DMS79 (cell line): Measurements from ENCODE around the gene SLC16A6.
"Not testable (repeated sequence)": the region's sequence is repeated elsewhere in the genome, so short reads cannot be mapped to it uniquely, and the experiment has no call there.

Source experiments
- DNase-seq: peaks from one replicate; lab custom pipeline; 2025; lab: John Stamatoyannopoulos, UW

Gene SLC16A6

DNA sequence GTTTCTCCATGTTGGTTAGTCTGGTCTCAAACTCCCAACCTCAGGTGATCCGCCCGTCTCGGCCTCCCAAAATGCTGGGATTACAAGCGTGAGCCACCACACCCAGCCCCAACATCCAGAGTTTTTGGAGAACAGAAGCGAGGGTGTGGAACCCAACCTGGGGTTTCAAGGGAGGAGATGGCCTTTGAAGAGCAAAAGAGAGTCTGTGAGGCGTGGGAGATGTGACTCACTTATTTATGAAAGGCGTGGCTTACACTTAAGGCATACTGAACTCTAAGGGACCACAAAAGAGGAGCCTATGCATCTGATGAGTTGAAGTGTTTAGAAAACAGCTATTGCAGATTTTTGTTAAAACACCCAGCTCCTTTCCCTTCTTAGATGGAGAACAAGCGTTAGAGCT is 19.2 kb upstream of the SLC16A6 start:
- DNase-seq, result no peak

DNA sequence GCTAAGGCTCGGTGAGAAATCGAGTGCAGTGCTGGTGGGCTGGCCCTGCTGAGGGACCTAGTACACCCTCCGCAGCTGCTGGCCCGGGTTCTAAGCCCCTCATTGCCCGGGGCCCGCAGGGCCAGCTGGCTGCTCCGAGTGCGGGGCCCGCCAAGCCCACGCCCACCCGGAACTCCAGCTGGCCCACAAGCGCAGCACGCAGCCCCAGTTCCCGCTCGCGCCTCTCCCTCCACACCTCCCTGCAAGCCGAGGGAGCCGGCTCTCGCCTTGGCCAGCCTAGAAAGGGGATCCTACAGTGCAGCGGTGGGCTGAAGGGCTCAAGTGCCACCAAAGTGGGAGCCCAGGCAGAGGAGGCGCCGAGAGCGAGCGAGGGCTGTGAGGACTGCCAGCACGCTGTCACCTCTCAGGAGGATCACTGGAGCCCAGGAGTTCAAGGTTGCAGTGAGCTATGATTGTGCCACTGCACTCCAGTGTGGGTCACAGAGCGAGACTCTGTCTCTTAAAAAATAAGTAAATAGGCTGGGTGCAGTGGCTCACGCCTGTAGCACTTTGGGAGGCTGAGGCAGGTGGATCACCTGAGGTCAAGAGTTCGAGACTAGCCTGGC is 18.2 kb upstream of the SLC16A6 start:
- not testable (repeated sequence) for DNase-seq

DNA sequence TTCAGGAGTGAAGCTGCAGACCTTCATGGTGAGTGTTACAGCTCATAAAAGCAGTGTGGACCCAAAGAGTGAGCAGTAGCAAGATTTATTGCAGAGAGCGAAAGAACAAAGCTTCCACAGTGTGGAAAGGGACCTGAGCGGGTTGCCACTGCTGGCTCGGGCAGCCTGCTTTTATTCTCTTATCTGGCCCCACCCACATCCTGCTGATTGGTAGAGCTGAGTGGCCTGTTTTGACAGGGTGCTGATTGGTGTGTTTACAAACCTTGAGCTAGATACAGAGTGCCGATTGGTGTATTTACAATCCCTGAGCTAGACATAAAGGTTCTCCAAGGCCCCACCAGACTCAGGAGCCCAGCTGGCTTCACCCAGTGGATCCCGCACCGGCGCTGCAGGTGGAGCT is 17.6 kb upstream of the SLC16A6 start:
- not testable (repeated sequence) for DNase-seq

DNA sequence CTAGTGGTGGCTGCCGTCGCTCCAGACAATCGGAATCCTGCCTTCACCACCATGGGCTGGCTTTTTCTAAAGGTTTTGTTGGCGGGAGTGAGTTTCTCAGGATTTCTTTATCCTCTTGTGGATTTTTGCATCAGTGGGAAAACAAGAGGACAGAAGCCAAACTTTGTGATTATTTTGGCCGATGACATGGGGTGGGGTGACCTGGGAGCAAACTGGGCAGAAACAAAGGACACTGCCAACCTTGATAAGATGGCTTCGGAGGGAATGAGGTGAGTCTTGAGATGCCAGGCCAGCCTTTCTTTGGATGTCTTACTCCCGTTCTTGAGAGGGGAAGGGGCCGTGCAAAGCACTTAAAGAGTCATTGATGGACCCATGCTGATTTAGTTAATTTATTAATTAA is 16.5 kb upstream of the SLC16A6 start:
- DNase-seq, result no peak

DNA sequence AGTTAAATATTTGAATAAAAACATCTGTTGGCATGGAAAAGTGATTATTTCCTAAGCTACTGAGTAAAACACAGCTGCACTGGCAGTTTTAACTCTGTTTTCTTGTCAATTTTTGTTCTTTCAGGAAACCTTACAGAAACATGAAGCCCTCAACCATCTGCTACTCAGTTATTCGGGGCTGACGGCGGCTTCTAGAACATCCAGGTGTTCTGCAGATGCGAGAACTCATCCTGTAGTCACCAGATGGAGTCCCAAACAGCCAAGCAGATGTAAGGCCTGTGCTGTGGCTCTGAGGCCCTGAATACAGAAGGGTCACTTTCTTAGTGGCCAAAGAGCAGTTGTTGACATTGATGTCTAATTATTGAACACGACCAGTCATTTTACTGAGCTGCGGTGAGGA is 15.9 kb upstream of the SLC16A6 start:
- DNase-seq, result no peak

DNA sequence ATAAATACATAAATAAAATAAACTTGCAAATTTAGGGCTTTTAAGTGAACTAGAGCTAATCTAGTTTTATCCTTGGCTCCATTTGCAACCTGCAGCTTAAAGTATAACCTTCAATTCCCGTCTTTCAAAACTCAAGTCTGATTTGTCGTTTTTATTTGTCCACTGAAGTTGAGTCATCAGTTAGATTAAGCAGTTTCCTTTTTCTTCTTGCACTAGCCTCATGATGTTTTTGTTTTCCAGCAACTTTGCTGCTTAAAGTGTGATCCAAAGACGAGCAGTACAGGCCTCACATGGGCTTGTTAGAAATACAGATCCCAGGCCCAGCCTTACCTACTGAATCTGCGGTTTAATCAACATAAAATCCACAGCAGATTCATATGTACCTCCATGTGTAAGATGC is 14.2 kb upstream of the SLC16A6 start:
- DNase-seq, result no peak

DNA sequence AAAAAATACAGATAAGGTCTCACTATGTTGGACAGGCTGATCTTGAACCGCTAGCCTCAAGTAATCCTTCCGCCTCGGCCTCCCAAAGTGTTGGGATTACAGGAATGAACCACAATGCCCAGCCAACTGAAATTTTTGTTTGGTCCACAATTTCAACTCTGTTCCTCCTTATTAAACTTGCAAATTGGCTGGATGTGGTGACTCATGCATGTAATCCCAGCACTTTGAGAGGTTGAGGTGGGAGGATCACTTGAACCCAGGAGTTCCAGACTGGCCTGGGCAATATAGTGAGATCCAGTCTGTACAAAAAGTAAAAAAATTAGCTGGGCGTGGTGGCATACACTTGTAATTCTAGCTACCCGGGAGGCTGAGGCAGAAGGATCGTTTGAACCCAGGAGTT is 13.8 kb upstream of the SLC16A6 start:
- no peak for DNase-seq

DNA sequence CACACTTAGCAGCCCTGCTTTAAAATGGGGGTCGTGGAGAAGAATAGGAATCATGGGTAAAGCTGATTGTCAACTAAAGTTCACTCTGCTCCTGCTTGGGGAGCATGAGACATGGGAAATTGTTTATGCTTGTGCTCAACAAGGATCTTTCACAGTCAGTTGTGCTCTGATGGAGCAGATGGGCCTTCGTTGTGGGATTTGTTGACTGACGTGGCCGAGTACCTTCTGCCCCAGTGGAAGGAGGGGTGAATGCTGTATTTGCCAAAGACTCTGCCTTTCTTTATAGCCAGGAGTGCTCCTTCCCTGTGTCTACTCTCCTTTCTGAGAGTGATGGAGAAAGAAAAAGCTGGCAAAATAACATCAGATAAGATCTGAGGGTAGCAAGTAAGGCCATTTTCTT is 11.7 kb upstream of the SLC16A6 start:
- no peak for DNase-seq

DNA sequence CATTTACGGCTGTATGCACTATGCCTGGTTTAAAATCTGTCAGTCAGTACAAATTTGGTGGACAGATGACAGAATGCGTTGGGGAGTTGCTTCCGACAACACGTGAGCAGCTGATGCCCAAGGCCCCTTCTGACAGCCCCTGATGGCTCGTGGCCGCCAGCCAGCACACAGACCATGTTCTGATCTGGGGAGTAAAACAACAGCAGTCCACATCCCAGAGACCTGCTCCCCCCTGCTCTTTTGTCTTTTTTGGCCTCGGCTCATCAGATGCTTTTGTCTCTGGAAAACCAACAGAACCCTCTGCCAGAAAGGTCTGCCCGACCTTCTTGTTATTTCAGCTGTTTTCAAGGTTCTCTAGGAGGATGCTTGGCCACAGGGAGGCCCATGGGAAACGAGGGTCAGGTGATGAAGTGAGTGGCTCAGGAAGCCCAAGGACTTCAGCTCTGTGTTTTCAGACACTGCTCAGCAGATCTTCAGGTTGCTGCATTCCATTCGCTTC is 11.2 kb upstream of the SLC16A6 start:
- no peak for DNase-seq

DNA sequence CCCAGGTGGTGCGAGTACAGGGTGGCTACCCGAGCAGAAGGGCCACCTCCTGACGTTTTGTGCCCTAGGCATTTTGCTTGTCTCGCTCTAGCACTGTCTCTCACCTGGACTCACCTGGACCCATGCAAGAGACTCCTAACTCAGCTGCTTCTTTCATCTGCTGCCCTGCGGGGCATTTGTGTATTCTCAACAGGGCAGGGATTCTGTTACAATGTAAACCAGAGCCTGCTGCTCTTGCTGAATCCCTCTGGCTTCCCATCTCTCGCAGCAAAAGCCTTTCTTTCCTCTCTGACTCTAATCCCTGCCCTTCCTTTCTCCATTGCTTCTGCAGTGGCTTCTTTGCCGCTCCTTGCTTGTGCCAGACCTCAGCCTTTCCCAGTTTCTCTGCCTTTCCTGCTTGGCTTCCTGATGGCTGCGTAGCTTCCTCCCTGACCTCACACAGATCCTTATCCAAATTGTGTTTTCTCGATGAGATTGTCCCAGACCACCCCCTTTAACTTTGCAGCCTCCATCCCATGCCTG is 10.6 kb upstream of the SLC16A6 start:
- no peak for DNase-seq

DNA sequence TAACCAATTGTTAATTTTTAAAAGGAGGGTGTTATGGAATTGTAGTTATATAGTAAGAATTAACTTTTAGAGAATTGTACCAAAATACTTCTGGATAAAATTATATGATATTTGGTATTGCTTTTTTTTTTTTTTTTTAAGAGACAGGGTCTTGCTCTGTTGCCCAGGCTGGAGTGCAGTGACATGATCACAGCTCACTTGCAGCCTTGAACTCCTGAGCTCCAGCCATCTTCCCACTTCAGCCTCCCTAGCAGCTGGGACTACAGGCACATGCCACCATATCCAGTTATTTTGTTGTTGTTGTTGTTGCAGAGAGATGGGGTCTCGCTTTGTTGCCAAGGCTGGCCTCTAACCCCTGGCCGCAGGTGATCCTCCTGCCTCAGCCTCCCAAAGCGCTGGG is 8.9 kb upstream of the SLC16A6 start:
- DNase-seq, result no peak

DNA sequence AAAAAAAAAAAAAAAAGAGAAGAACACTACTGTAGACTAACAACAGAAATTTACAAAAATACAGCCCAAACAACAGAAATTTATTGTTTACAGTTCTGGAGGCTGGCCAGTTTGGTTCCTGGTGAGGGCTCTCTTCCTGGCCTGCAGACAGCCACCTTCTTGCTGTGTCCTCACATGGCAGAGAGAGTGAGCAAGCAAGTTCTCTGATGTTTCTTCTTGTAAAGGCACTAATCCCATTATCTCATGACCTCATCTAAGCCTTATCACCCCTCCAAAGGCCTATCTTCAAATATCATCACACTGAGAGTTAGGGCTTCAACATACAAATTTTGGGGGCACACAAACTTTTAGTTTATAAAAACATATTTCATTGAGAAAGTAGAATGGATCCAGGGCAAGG is 7.7 kb upstream of the SLC16A6 start:
- DNase-seq, result no peak

DNA sequence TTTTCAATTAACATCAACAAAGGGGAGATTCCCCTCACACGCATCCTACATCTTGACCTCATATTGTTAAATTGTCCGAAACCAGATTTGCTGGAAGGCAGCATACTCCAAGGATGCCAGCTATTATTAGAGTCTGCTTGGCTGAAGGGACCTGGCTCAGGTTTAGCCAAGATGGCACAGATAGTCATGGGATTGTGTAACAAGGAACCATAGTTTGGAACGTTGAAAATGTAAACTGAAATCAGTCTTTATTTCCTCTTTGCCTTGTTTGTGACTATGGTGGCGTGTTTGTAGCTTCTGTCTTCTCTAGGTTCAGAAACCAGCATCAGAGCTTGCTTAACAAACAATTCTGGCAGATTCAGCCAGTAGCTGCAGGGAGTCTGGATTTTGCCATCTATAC is 6.3 kb upstream of the SLC16A6 start:
- DNase-seq, result no peak

DNA sequence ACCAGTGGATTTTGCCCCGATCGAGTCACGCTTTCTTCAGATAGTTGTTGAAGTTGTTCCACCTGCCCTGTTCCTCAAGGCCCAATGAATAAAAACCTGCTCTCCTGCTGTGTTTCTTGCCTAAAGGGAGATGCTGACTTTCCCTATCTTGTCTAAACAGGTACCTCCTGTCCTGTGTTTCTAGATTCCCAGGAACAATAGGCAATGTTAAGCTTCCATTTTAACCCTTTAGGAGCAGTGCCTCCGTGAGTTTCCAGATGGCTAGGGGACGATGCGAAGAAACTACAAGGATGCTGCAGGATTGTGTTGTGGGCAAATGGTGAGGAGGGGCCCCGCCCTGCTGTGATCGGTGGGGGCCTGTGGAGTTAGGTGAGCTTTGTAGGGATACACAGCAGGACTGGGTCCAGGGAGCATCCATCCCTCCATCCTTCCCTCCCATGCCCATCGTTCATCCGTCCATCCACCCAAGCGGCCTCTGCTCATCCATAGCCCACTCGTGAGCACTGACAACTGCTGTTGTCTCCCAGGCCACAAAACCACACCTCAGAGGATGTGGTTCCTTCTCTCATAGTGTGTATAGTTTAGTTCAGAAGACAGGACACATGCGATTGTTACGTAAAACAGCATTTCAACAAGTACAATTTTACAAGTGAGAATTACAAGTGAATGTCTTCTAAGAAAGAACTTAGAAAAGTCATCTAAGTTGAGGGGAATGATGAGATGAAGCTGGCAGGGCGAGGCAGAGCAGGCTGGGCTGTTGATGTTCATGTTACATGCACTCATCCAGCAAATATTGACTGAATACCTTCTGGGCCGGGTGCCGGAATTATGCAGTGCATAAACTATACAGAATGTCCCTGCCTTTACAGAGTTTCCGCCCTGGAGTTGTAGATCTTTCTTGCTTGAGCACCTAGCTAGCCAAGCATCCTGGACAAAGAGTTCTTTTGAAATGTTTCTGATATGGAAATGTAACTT is 5.6 kb upstream of the SLC16A6 start:
- no peak for DNase-seq

DNA sequence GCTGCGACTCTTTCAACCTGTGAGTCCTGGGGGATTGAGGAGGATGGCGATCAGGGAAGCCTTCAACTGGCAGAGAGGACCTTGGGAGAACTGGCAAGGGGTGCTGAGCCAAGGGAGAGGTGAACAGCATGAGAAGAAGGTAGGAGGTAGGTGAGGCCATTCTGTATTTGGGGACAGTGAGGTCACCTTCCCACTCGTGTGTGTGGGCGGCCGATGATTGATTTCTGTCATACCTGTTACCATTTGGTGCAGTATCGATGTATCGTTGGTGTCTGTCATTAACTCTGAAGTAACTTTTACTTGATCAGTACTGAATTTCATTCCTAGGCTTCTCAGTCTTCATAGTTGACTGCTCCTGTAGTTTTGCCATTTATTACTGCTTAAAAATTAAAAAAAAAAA is 4.2 kb upstream of the SLC16A6 start:
- DNase-seq, result no peak

DNA sequence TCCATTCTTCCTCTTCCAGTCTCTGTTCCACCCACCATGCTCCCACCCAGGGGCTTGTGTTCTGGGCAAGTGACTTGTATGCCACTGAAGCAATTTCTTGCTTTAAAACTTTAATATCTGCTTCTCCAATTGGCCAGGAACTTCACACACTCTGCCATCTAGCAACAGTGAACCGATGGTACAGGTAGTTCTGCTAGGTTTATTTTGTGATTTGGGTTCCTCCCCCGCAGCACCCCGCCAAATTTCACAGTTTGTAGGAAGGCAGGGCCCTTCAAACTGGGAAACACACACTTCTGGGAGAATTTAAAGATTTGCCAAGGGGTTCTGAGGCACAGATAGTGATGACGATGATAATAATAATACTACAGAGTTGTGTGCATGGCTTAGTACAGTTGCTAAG is 3.7 kb upstream of the SLC16A6 start:
- no peak for DNase-seq

DNA sequence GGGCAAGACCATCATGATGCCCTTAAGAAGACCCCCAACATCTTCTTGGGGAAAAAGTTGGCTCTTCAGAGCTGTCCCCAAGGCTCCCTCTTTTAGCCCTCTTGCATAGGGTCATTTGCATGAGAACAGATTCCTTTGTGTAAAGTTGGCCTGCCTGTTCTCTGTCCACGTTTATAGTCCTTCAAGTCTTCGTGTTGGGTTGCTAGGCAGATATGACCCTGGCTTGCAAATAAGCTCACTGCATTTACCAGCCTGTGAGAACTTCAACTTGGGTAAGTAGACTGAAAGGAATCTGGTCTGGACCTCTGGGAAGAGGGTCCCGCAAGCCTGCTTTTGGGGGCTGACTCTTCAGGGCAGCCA is 3.2 kb upstream of the SLC16A6 start:
- no peak for DNase-seq

DNA sequence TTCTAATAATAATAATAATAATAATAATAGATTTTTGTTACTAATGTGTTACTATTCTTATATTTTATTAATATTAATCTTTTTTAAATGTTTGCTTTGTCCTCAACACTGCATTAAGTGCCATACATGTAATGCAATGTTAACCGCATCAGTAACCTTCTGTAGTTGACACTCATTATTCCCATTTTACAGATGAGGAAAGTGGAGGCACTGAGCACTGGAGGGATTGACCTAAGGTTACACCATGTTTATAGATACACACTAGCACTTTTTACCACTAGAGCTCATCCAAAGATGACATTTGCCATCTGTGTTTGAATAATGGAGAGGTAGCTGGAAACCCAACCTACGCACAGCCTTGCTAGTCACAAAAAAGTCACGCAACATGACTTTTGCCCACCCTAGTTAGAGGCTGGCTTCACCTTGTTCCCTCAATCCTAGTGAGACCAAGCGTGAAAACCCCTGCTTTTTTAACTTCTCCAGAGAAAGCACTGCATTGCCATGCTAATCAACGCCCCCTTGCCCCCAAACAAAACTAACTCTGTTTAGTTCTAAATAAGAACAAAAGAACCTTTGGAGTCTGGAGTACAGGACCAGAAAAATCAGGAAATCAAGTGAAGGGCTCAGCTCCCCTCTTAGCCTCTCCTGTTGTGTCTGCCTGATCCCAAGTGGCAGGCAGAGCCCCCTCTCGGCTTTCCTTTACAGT is 2.7 kb upstream of the SLC16A6 start:
- no peak for DNase-seq

DNA sequence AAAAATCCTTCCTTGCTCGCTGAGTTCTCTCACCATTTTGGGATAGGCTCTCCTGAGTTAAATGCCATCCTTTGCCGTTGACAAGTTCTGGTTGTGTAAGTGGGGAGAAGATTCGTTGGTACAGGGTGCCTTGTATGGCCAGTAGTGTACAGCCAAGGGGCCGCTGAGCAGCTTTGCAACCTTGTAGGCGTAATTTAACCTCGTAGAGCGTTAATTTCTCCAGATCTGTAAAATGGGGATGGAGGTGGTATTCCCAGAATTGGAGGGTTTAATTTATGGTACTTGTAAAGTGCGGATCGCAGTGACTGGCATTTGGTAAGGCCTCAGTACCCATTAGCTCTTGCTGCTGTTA is 1.7 kb upstream of the SLC16A6 start:
- DNase-seq, result no peak

DNA sequence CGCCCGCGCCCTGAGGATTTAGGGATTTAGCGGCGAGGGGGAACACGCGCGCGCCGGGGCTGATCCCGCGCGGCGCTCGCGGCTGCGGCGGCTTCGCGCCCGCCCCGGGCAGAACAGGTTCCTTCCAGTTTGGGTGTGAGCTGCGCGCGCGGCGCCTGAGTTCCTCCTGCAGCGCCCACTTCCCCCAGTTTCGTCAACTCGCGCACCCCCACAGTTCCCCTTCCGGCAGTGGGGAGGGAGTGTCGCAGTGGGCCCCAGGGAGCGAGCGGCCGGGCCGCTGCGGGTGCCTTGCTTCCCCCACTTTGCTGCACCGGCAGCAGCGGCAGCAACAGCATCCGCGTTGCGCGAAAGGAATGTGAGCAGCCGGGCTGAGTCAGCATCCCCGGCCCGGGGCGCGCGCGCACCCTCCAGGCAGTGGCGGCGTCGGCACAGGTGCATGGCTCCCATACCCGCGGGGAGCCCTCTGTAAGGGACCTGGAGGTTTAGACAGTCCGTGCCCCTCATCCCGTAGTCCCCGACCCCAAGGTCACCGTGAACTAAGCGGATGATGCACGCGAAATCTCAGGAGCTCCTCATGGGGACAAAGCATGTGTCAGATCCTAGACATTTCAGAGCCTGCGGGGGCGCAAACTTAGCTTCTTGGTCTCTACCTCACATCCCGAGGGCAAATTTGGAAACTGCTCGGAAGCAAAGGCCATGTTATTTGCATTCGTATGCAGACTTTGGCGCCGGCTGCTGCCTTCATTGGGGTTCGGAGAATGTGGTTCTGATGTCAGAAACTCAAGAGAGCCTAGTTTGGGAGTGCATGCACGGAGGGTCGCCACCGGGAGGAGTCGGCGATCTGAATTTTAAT is 1.1 kb upstream of the SLC16A6 start:
- DNase-seq, result no peak

DNA sequence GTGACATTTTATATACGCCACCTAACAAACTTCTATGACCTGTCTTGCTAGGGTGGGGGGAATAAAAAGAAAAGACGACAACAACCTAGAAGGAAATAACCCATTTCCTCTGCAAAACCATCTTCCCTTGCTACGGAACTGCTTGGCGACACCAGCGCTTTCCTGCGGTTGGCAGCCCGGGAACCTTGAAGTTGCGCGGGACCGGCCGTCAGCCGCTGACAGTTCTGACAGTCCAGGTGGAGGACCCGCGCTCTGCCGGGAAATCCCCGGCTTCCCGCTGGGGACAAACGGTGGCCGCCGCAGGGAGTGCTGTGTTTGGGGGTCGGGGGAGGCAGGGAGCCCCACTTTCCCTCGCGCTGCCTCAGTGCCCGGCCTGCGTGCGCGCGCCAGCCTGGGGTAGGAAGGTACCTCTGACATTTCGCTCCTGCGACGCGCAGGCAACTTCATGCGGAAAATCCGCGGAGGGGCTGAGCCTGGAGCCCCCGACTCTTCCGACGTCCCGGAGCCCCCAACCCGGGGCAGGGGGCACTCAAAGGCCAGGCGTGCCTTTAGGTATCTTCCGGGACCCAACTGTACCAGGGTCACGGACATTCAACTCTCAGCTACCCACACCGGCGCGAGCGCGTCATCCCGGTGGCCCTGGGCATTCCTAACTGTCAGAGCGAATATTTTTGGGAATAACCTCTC is 516 bp downstream of the SLC16A6 start:
- DNase-seq, result no peak
